Hepatocyte (in vitro differentiated cells): ENCODE measurements around the gene MGAT1.

Experiments used
- EZH2 ChIP-seq: fragments of 200-600 bp; sonication (generic); IDR thresholded peaks from 2 replicates; pipeline ENCODE4 v1.6.1; 2016; ENCODE audit warnings: antibody characterized with exemption, mild to moderate bottlenecking, borderline replicate concordance
- TF ChIP-seq, protein P1 (sequence below): fragments of 200-600 bp; sonication (generic); IDR thresholded peaks from 2 replicates; pipeline ENCODE4 v1.5.1; 2016; ENCODE audit warnings: antibody characterized with exemption, mild to moderate bottlenecking; ENCODE audit not compliant: poor library complexity

GRCh38 chr5:180829726-180830125 is 27.1 kb upstream of the MGAT1 start:
- TF ChIP-seq, protein P1, sequence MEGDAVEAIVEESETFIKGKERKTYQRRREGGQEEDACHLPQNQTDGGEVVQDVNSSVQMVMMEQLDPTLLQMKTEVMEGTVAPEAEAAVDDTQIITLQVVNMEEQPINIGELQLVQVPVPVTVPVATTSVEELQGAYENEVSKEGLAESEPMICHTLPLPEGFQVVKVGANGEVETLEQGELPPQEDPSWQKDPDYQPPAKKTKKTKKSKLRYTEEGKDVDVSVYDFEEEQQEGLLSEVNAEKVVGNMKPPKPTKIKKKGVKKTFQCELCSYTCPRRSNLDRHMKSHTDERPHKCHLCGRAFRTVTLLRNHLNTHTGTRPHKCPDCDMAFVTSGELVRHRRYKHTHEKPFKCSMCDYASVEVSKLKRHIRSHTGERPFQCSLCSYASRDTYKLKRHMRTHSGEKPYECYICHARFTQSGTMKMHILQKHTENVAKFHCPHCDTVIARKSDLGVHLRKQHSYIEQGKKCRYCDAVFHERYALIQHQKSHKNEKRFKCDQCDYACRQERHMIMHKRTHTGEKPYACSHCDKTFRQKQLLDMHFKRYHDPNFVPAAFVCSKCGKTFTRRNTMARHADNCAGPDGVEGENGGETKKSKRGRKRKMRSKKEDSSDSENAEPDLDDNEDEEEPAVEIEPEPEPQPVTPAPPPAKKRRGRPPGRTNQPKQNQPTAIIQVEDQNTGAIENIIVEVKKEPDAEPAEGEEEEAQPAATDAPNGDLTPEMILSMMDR: no peak
- TF ChIP-seq EZH2: no peak
